Activated CD4-positive, alpha-beta T cell treated with anti-CD3 and anti-CD28 coated beads for 24 hours (primary cell): ENCODE results near the gene ALG12.
"Not testable (repeated sequence)": the region's sequence is repeated elsewhere in the genome, so short reads cannot be mapped to it uniquely, and the experiment has no call there.

Experiments
- DNase-seq, 2 donors: peaks; one replicate each; pipeline ENCODE4 v3.0.0-alpha.2; 2020; ENCODE audit warnings: low read depth in 2 of 2

Gene ALG12

DNA sequence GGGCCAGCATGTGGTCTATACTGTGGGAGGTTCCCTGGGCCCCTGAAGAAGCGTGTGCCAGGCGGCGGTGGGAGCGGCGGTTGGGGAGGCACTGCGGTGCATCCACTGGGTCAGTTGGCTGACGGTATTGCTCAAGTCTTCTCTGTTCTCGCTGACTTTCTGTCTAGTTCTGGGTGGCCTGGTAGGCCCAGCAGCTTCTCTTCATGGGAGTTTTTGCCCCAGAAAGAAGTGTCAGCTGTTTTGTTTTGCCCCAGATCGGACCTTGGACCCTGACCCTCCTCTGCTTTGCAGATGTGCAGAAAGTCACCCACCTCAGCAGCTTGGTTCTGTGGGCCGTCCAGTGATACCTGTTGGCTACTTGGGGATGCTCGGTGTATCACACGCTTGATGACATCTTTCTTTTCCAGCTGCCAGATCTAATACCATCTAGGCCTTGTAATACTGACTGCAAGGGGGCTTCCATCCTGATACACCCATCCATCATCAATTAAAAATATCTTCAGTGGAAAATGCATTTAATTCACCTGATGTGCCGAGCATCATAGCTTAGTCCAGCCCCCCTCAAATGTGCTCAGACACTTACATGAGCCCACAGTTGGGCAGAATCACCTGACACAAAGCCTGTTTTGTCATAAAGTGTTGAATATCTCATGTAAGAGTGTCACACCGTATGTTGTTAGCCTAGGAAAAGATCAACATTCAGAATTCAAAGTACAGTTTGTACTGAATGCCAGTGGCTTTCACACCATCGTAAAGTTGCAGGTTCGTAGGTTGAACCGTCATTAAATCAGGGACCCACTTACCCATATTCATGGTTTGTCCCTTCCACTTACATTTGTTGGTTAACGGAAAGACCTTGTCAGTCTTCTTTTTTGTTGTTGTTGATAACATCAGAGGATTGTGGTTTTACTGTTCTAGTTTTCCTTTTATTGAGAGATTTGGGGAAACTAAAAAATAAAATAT lies 50.7 kb downstream of the ALG12 start:
- DNase-seq, result no peak

DNA sequence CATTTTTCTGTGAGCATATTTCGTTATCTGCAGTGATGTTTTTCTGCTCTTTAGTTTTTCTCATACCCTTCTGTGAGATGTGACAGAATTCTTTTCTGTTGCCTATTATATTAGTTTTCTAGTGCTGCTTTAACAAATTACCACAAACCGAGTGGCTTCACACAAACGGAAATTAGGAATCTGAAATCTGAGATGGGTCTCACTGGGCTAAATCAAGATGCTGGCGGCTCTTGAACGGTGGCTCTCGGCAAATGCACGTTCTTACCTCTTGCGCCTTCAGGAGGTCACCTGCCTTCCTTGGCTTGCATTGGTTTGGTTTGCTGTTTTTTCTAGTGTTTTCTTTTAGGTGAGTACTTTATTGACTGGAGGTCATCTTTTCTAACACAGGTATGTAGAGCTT lies 51.6 kb downstream of the ALG12 start:
- DNase-seq, result no peak

DNA sequence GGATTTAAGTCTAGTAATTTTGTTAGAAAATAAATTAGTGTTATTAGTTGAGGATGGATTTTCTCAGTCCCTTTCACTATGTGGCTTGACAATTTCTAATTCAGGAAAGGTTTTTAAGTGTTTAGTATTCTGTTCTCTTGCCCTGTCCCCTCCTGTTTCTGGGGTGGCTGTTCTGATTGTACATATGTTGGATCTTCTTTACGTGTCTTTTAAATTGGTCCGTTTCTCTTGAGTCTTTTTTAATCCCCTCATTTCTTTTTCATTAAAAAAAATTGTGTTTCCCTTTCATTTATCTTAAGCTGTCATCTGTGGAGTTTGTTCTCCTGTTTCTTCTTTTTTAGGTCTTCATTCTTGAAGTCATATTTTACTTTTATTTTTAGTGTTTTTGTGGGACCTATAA lies 52.1 kb downstream of the ALG12 start:
- no peak for DNase-seq

DNA sequence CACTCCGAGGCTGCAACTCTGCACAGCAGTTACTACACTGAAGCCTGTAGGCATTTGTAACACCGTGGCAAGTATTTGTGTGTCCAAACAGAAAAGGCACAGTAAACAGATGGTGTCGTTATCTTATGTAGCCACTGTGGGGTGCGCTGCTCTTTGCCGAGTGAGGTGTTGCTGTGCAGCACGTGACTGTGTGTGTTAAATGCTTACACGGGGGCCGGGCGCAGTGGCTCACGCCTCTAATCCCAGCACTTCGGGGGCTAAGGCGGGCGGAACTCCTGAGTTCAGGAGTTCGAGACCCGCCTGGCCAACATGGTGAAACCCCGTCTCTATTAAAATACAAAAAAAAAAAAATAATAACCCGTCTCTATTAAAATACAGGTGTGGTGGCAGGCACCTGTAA lies 53.1 kb downstream of the ALG12 start:
- no peak for DNase-seq

DNA sequence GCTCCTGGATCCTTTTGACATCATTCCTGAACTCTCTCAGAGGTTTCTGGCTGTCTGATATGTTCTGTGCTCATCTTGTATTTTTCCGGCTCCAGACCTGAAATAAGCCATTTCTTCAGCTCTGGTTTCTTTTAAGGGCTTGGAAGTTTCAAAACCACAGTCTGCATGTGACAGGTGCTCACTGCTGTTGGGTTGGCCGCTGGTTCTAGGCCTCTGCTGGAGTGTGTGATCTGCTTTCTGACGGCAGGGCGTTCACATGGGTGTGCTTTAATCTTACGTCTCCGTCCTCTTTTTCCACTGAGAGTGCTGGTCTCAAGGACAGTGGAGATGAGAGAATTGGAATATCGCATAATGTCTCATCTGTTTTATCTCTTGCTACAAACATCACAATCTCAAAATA lies 54.3 kb downstream of the ALG12 start:
- no peak for DNase-seq

DNA sequence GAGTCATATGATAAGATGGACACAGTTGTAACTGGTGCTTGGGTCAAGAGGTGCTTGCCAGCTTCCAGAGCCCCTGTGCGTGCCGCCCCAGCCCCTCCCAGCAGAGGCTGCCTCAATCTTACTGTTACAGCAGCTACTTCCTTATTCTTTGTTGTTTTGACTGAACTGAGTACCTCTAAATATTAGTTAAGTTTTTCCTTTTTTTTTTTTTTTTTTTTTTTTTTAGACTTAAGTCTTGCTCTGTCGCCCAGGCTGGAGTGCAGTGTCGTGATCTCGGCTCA lies 55.8 kb downstream of the ALG12 start:
- no peak for DNase-seq

DNA sequence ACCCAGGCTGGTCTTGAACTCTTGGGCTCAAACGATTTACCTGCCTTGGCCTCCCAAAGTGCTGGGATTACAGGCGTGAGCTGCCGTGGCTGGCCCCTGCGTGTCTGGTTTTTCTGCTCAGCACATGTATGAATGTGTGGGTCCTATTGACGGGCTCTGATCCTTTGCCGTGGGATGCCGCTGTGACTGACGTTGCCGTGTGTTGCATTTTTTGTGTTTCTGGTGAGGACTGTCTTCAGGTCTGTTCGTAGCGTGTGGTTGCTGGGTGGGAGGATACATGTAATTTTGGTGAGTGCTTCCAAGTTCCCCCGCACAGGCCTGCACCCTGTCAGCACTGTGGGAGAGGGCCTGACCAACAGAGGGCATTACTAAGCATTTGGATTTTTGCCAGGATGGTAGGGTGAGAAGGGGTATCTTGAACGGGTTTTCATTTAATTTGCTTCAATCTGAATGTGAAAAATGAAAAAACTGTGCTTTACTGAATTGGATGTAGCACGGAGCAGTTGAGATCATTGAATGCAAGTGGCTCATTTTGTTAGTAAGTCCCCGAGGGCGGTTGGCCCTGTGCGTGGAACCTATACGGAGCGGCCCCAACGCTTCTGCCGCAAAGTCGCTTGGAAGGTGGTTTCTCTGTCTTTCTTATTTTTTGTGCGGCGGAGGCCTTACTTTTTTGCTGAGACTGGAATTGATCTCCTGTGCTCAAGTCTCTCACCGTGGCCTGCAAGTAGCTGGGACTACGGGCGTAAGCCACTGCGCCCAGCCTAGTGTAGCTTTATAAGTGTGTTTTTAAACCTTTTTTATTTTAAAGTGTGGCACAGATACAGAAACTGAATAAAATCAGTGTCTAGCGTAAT lies 56.4 kb downstream of the ALG12 start:
- DNase-seq, result no peak

DNA sequence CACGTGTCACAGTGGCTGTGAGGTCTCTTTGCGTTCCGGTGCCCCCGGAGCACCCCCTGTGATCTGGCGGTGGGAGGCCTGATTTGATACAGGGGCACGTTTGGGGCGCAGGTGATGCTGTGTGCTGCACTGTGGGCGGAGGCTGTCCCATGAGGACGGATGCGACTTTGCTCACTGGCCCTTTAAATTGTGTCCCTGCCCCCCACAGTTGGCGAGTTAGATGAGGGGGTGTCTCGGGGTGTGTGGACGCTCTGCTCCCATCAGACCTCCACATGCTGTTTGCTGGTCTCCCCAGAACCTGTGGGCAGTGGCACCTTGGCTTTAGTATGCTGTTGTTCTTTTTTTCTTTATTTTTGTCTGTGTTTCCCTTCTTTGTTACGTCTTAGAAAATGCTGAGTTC lies 59.4 kb downstream of the ALG12 start:
- no peak for DNase-seq

DNA sequence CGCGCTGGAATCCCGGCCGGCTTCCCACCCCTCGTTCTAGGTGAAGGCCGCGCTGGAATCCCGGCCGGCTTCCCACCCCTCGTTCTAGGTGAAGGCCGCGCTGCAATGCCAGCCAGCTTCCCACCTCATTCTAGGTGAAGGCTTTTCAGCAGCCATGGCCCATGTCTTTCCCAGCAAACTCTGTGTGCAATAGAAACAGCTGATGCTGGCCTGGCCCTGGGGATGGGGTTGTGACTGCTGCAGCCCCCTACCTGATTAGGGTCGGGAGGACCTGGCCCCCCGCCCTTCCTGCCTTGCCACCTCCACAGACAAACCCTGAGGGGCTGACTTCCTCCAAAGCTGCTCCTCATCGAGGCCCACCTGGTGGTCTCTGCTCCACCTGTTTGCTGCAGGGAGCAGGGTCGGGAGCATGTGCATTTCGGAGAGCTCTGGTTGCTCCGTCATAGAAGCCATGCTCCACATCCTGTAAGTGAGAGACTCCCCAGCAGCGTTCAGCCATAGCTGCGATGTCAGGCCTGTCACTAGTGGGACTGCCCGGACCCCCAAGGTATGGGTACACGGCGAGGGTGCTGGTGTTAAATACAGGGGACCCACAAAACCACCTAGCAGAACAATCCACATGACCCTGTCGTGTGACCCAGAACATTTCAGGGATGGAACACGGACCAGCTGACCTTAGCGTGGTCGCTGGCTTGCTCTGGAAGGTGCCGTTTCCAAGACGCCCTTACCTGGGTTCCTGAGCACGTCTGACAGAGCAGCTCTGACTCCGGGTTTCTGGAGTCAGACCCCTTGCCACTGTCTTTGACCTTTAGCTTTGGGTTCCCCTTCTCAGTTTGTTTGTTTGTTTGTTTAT lies 61.2 kb downstream of the ALG12 start:
- no peak for DNase-seq

DNA sequence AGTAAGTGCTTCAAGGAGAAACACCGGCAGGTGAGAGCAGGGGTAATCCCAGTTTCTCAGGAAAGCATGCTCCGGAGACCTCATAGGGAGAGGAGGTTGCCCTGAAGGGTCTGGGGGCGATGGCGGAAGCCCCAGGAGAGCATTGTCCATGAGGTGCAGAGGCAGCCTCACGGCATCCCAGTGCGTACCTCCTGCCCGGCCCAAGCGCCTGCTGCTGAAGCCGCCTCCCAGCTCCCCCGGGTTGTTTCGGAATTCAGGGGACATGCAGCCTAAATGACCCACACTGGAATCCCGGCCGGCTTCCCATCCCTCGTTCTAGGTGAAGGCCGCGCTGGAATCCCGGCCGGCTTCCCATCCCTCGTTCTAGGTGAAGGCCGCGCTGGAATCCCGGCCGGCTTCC lies 61.9 kb downstream of the ALG12 start:
- DNase-seq, result no peak

DNA sequence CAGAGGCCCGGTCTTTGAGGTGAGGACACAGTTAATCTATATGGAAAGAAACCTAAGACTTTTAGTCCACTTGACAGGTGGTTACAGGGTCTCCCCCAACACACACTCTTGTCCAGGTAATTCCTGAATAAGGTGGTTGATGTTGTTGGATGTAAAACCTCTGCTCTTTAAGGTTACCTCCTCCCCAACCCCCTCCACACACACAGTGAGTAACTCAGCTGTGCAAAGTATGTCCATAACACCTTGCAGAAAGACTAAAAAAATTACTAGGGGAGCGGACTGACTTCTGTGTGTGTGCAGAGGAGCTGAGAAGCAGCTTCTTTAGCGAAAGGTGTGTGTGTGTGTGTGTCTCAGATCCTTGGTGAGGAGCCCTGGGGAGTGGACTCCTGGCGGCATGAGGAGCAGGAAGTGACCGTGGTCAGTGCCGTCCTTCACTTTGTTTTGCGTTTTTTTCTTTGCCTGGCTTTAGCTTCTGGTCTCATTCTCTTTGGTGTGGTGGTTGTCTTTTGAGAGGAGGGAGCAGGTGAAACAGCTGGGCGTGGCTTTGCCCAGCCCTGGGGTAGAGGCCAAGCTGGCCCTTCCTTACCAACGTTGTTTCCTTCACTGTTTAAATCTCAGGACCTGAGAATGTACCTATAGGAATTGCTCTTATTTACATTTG lies 62.9 kb downstream of the ALG12 start:
- no peak for DNase-seq

DNA sequence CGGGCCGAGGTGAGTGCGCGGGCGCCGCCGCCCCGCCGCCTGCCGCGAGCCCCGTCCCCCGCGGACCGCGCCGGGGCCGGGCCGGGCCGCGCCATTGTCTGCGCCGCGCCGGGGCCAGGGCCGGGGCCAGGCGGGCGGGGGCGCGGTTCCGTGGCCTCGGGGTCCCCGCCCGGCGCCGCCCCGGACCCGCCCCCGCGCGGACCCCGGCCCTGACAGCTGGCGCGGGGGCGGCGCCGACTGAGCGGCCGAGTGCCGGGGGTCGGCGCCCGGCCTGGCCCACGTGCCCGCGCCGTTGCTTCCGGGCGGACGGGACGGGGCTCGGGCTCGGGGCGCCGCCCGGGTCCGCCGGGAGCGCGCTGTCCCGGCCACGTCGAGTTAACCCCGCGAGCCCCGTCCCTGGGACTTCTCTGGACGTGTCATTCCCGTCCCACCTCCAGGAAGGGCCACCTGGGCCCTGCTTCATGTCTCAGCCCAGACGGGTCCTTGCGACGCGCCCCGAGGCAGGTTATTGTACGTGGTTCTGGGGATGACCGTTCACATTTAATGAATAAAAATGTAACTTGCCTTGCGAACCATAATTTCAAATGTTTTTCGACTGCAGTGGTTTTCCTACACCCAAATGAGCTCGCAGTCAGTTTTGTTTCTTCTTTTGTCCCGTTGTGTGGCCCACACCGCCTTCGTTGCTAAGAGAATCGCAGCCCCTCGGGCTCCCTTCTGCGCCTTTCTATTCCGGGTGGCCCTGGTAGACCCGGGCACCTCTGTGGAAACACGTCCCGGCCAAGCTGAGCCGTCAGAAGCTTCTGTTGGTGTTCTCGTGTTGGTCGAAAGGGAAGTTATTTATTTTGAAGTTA lies 64.0 kb downstream of the ALG12 start:
- DNase-seq, result no peak

DNA sequence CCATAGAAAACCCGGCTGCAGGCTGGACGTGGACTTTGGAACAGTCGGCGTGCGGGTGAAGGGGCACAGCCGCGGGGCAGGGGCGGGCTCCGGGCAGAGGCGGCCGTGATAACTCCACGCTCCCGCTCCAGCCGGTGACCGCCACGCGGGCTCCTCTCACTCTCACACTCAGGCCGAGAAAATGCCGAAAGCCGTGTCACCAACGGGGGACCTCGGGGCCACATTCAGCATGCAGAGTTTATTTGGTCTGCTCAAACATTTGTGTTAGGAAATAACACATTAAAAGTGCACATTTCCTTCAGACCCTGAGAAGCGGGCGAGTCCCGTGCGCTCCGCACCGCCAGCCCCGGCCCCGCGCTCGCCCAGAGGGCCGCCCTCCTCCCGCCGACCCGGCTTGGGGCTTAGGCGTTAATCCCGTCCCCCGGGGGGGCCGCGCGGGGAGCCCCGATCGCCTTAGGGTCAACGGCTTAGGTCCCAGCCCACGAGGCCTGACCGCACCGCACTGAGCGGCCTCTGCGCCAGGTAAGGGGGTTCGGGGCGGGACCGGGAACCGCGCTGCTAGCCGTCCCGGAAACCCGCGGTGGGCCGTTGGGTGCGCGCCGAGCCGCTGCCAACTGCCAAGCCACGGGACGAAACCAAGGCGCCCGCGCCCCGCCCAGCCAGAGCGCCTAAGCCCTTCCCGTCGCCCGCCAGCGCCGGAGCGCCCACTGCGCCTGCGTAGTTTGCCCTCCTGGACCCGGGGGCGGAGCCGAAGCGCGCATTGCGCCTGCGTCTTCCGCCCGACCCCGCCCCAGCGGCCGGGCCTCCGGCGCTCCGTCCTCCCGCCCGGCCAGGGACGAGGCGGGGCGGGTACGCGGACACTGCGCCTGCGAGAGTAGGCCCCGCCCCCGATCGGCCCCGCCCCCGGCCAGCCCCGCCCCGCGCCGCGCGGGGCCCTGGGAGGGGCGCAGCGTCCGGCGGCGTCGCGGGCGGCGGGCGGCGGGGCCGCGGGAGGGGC lies 65.0 kb downstream of the ALG12 start, which contains the start of gene ZBED4:
ZBED4 (plus strand) TSS at position 947 of the 997 bp plus-strand sequence. CDS start 29,819 bp downstream, outside the sequence.
- DNase-seq, result peak; percentile 97 to 98

DNA sequence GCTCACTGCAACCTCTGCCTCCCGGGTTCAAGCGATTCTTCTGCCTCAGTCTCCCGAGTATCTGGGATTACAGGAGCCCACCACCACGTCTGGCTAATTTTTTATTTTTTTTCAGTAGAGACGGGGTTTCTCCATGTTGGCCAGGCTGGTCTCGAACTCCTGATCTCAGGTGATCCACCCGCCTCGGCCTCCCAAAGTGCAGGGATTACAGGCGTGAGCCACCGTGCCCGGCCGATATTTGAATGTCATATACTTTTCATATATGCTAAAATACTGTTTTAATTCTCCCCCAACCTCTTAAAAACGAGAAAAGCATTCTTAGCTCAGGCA lies 65.7 kb downstream of the ALG12 start:
- not testable (repeated sequence) for DNase-seq

DNA sequence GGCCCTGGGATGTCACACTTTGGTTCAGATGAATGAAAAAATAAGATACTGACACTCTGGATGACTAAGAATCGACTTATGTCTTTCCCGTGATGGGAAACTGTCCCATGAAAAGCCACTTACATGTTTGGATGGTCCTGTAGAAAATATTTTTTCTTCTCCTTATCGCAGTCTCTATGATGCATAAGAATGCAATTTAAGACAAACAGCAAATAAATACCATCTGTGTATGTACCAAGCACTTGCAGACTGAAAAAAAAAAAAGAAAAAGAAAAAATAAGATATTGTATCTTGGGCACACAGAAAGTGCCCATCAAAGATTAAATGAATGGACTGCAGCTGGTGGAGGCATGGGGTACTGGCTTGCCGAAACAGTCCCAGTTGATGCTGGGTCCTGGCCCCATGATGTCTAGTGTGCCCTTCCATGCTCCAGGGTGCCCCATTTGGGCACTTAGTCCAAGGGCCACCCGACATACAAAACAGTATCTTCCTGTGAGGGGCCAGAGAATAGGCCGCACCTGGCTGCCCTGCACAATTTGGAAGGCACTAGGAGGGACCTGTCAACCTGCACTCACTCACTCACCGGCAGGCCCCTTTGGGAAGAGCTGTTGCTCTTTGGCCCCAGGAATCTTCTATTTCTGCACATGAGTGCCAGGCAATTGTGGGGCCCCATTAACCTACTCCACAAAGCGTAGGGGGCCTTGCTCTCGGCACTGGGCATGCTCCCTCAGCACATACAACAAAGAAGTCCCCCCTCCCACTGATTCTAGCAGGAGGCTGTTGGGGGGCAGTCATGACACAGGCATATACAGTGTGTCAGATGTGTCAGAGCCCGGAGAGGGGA lies 67.1 kb downstream of the ALG12 start:
- no peak for DNase-seq
